Vagina (tissue), 2 donors: ENCODE results near the gene HAUS7.
"Not testable (repeated sequence)": the region's sequence is repeated elsewhere in the genome, so short reads cannot be mapped to it uniquely, and the experiment has no call there.

Experiments used
- POLR2A ChIP-seq, 2 donors: fragments of 450-650 bp; IDR thresholded peaks; one replicate each; pipeline ENCODE4 v1.6.1; 2017; ENCODE audit warnings: antibody characterized with exemption in 2 of 2, mild to moderate bottlenecking in 2 of 2, moderate library complexity in 2 of 2
- POLR2AphosphoS5 ChIP-seq, 2 donors: sonication (generic); formaldehyde crosslinking; IDR thresholded peaks; one replicate each; pipeline ENCODE4 v1.9.0; 2017; ENCODE audit warnings: antibody characterized with exemption in 2 of 2, mild to moderate bottlenecking in 2 of 2, low read depth in 1 of 2; ENCODE audit not compliant: insufficient read depth in 1 of 2

GRCh38 chrX:153404333-153404732 lies 66.0 kb downstream of the HAUS7 start:
- not testable (repeated sequence) for TF ChIP-seq POLR2A (IDR thresholded peaks at IDR 0.05); POLR2AphosphoS5 (IDR thresholded peaks at IDR 0.05; ENCODE audit: insufficient read depth in 1 of 2, low read depth in 1 of 2)
